Measurements from ENCODE around the gene HCST. TPM values are rescaled to one million over a fixed set of nuclear protein-coding genes. Genes with fewer than 3 reads are reported as not detected.
"Not testable (repeated sequence)": the region's sequence is repeated elsewhere in the genome, so short reads cannot be mapped to it uniquely, and the experiment has no call there.

Gene HCST
- total RNA-seq, 1 donor from 2014 or later = not detected

DNA sequence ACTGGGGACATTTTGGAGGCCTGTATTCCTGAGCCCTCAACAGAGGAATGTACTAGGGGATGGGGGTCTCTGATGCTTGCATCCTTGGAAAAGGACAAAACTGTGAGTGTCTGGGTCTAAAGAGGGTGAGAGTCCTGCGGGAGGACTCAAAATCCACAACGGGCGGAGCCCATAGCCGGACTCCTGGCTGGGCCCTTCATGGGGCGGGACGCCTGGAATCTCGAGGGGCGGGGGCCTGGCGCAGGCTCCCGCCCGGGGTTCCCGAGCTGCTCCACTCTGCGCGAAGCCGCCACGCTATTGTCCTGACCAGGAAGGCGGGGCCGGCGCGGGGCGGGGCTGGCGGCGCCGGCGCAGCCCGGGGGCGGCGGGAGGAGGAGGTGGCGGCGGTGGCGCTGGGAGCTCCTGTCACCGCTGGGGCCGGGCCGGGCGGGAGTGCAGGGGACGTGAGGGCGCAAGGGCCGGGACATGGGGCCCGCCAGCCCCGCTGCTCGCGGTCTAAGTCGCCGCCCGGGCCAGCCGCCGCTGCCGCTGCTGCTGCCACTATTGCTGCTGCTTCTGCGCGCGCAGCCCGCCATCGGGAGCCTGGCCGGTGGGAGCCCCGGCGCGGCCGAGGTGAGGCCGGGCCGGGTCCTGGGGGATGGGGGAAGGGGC, 34.0 kb upstream of the HCST start, which contains the start of gene APLP1:
Gene APLP1 (plus strand): TSS at position 403 of the 651 bp plus-strand sequence. CDS start 63 bp downstream, at position 466.
- no peaks in the 10 kb centered on the region for H3K27me3 Mint-ChIP-seq (ENCODE audit: low read depth)
- TF ChIP-seq, protein P1, sequence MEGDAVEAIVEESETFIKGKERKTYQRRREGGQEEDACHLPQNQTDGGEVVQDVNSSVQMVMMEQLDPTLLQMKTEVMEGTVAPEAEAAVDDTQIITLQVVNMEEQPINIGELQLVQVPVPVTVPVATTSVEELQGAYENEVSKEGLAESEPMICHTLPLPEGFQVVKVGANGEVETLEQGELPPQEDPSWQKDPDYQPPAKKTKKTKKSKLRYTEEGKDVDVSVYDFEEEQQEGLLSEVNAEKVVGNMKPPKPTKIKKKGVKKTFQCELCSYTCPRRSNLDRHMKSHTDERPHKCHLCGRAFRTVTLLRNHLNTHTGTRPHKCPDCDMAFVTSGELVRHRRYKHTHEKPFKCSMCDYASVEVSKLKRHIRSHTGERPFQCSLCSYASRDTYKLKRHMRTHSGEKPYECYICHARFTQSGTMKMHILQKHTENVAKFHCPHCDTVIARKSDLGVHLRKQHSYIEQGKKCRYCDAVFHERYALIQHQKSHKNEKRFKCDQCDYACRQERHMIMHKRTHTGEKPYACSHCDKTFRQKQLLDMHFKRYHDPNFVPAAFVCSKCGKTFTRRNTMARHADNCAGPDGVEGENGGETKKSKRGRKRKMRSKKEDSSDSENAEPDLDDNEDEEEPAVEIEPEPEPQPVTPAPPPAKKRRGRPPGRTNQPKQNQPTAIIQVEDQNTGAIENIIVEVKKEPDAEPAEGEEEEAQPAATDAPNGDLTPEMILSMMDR (conservative IDR thresholded peaks at IDR 0.05) = no peak
- H3K9me3 Mint-ChIP-seq = no peaks in the 10 kb centered on the region
- peak; percentile 66 for DNase-seq (ENCODE audit: low read depth, low spot score)
- H3K27ac Mint-ChIP-seq (ENCODE audit: unreplicated experiment) = peak within 1 kb of the TSS; percentile 94
- H3K36me3 Mint-ChIP-seq (ENCODE audit: low read depth) = no peaks in the 10 kb centered on the region
- H3K4me1 Mint-ChIP-seq = peaks cover 23% of the 10 kb centered on the region
- peak within 1 kb of the TSS; percentile 90 for H3K4me3 Mint-ChIP-seq

GRCh38 chr19:35868823-35869326, 33.5 kb upstream of the HCST start:
- Mint-ChIP-seq H3K4me1 (peaks cover 23% of the 10 kb centered on the region), H3K4me3 (peak overlapping the region; percentile 90), H3K9me3 (no peaks in the 10 kb centered on the region), H3K27me3 (ENCODE audit: low read depth) (no peaks in the 10 kb centered on the region), H3K36me3 (ENCODE audit: low read depth) (peaks cover 2% of the 10 kb centered on the region), H3K27ac (ENCODE audit: unreplicated experiment) (peak overlapping the region; percentile 94)
- TF ChIP-seq, protein P1 (conservative IDR thresholded peaks at IDR 0.05) = no peak
- DNase-seq (ENCODE audit: low read depth, low spot score) = no peak

GRCh38 chr19:35869327-35870123, 32.8 kb upstream of the HCST start:
- Mint-ChIP-seq H3K4me1 (peaks cover 23% of the 10 kb centered on the region), H3K4me3 (peak overlapping the region; percentile 90), H3K27me3 (ENCODE audit: low read depth) (no peaks in the 10 kb centered on the region), H3K27ac (ENCODE audit: unreplicated experiment) (peak overlapping the region; percentile 94), H3K36me3 (ENCODE audit: low read depth) (peaks cover 2% of the 10 kb centered on the region), H3K9me3 (no peaks in the 10 kb centered on the region)
- peak; percentile 84 for DNase-seq (ENCODE audit: low read depth, low spot score)
- TF ChIP-seq, protein P1 (conservative IDR thresholded peaks at IDR 0.05) = no peak

DNA sequence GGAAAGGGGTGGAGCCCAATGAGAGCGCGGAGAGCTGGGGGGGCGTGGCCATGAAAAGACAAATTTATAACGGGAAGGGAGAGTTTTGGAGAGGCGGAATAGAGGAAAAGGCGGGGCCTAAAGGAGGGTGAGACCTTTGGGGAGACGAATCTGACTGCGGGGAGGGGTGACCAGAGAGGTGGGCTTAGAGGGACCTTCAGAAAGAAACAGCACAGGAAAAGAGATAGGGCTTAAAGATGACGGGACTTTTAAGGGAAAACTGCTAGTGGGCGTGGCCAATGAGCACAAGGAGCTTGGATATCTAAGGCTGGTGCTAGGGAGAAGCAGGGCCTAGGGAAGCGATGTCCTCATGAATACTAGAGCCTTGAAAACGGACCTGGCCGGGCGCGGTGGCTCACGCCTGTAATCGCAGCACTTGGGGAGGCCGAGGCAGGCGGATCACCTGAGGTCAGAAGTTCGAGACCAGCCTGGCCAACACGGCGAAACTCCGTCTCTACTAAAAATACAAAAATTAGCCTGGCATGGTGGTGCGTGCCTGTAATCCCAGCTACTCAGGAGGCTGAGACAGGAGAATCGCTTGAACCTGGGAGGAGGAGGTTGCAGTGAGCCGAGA, 32.1 kb upstream of the HCST start:
- H3K27me3 Mint-ChIP-seq (ENCODE audit: low read depth); H3K9me3 Mint-ChIP-seq; H3K36me3 Mint-ChIP-seq (ENCODE audit: low read depth); DNase-seq (ENCODE audit: low read depth, low spot score): not testable (repeated sequence)
- Mint-ChIP-seq H3K27ac (ENCODE audit: unreplicated experiment) (peak overlapping the region; percentile 54), H3K4me1 (peaks cover 23% of the 10 kb centered on the region), H3K4me3 (peak overlapping the region; percentile 90)

GRCh38 chr19:35870798-35871197, 31.5 kb upstream of the HCST start:
- no peaks in the 10 kb centered on the region for H3K27me3 Mint-ChIP-seq (ENCODE audit: low read depth)
- no peak for DNase-seq (ENCODE audit: low read depth, low spot score)
- H3K9me3 Mint-ChIP-seq = no peaks in the 10 kb centered on the region
- no peak overlapping the region for H3K4me3 Mint-ChIP-seq
- peaks cover 2% of the 10 kb centered on the region for H3K36me3 Mint-ChIP-seq (ENCODE audit: low read depth)
- H3K27ac Mint-ChIP-seq (ENCODE audit: unreplicated experiment) = no peak overlapping the region
- H3K4me1 Mint-ChIP-seq = peaks cover 23% of the 10 kb centered on the region
- TF ChIP-seq, protein P1 (conservative IDR thresholded peaks at IDR 0.05) = no peak

Measured in neural crest cell (in vitro differentiated cells).